GM08714 (cell line): ENCODE measurements around the gene TRERF1.
A peak's percentile ranks its signal among the peaks of the same experiment; 100 is the strongest.
"Not testable (repeated sequence)": the region's sequence is repeated elsewhere in the genome, so short reads cannot be mapped to it uniquely, and the experiment has no call there.

ENCODE experiments used
- H3K4me3 ChIP-seq: fragments of 200-500 bp; sonication (Bioruptor generic); 2 replicates; pipeline ENCODE4 v1.5.1; 2014; ENCODE audit warnings: mild to moderate bottlenecking, low read length, inconsistent platforms
- ZNF274 ChIP-seq: IDR thresholded peaks from 2 replicates; pipeline ENCODE4 v1.6.1; 2012; ENCODE audit warnings: mild to moderate bottlenecking, low read depth, low read length

TRERF1 gene

DNA sequence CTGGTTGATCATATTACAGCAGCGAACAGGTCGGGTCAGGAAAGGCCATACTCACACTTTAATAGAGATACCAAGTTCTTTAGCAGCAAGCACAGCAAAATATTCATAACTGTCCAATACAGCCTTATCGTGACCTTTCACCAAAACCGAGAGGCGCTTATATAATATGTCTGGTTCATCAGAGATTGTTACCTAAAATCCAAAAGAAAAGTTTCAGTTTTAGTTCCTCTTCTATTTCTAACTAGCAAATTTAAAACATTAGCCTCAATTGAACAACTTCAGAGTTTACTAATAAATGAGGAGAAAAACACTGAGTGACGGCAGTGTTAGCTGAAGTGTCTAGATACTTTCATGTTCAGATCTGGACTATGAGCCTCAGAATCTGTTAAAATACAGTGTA, 240.0 kb downstream of the TRERF1 start:
- TF ChIP-seq ZNF274 = no peak

DNA sequence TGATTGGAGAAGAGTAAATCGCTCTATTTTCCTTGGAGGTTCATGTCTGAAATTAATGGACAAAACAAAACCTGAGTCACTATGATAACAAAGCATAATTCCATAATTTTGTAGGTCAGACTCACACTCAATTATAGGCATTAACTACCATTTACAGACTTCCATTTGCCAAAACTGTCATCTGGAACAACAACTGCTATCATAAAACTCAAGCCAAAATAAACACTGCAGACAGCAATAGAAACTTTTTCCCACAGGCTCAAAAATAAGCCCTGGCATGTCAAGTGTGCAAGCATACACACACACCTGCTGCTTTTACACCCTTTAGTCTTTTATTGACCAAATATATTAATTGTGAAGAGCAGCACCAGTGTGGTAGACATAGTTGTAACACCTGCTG, 241.2 kb downstream of the TRERF1 start:
- no peak overlapping the region for H3K4me3 ChIP-seq
- TF ChIP-seq ZNF274 = no peak

More for the DNA sequence above, 240.0 kb downstream of the TRERF1 start:
- peak overlapping the region; percentile 17; the same call in 1 of the 2 replicates for H3K4me3 ChIP-seq

DNA sequence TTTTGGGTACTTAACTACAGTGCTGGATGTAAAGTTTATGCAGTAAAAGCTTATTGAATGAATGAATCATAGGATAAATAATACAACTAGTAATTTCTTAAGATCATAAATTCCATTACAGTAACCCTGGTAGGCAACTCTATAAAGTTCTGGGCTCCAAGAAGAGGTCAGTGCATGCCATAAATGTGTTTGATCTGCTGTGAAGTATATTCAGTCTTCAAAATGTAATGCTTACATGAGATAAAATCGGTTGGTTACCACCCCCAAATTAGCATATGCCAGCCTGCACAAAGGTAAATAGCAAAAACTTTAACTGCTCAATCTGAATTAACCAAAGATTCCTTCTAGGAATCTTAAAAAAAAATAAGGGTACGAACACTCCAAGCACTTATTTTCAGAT, 244.2 kb downstream of the TRERF1 start:
- not testable (repeated sequence) for H3K4me3 ChIP-seq

DNA sequence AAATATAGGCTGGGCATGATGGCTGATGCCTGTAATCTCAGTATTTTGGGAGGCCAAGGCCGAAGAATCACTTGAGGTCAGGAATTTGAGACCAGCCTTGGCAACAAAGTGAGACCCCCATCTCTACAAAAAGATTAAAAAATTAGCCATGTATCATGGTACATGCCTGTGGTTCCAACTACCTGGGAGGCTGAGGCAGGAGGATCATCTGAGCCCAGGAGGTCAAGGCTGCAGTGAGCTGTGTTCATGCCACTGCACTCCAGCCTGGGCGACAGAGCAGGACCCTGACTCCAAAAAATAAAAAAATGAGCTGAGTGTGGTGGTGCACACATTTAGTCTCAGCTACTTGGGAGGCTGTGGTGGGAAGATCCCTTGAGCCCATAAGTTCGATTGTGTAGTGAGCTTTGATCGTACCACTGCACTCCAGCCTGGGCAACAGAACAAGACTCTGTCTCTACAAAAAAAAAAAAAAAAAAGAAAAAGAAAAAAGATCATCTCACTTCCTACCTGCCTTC, 246.9 kb downstream of the TRERF1 start:
- no peak overlapping the region for H3K4me3 ChIP-seq
- no peak for TF ChIP-seq ZNF274

DNA sequence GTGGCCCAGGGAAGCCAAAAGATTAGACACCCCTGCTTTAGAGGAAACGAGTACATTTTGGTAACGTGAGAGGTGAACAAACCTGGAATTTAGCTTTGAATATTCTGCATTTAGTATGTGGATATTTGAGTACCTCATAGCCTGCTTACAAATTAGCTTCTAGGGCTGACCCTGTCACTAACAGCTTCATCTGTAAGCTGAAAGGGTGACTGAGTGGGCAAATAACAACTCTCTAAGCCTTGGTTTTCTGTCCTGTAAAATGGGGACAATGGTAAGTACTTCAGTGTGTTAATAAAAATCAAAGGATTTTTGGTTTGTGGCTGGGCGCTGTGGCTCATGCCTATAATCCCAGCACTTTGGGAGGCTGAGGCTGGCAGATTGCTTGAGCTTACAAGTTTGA, 248.5 kb downstream of the TRERF1 start:
- TF ChIP-seq ZNF274 = no peak
- no peak overlapping the region for H3K4me3 ChIP-seq

DNA sequence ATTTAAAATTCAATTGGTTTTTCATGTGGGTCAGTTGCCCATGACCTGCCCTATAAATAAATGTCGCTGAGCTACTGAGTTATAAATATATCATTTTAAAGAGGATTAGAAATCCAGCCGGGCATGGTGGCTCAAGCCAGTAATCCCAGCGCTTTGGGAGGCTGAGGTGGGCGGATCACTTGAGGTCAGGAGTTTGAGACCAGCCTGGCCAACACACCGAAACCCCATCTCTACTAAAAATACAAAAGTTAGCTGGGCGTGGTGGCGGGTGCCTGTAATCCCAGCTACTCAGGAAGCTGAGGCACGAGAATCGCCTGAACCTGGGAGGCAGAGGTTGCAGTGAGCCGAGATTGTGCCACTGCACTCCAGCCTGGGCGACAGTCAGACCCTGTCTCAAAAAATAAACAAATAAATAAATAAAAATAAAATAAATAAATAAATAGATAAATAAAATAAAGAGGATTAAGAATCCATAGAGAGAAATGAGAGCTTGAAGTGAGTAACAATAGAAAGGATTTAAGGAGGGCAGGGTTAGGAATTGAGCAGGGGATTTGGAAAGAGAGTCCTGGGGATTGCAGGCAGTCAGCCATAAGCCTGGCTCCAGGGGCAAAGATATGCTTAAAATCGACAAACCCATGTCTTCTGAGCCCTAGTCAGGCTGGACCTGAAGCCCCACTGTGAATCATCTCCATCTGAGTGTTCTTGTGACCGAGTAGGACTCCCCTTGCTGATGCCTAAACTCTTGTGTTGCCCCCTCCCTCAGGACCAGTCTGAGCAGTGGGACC, 249.4 kb downstream of the TRERF1 start:
- H3K4me3 ChIP-seq = not testable (repeated sequence)

DNA sequence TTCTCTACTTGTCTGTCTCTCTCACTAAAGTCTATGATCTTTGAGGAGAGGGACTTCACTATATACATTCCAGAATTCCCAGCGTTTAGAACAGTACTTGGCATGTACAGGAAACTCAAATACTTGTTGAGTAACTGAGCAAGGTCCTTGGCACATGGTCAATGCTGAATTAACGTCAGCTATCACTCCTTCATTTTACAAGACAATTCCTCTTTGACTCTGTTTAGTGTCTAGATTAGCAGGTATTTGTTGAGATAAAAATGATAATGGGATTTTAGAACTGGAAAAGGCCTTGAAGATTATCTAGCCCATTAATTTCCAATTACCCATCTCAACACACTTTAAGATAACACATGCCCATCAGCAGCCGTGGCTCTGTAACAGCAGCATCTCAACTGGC, 250.3 kb downstream of the TRERF1 start:
- no peak overlapping the region for H3K4me3 ChIP-seq
- TF ChIP-seq ZNF274 = no peak

DNA sequence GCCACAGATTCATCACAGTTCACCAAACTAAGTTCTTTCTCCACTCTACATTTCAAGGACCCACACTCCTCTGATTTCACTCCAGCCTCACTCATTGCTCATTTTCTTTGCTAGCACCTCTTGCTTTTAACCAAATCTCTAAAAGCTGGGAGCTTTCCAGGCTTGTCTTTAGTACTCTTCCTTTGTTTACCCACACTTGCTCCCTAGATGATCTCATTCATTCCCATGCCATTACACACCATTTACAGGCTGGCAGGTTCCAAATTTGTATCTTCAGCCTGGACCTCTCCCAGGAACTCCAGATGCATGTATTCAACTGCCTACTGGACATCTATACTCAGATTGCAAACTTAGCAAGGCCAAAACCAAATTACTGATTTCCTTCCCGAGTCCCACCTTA, 251.7 kb downstream of the TRERF1 start:
- H3K4me3 ChIP-seq = no peak overlapping the region
- TF ChIP-seq ZNF274 = no peak

DNA sequence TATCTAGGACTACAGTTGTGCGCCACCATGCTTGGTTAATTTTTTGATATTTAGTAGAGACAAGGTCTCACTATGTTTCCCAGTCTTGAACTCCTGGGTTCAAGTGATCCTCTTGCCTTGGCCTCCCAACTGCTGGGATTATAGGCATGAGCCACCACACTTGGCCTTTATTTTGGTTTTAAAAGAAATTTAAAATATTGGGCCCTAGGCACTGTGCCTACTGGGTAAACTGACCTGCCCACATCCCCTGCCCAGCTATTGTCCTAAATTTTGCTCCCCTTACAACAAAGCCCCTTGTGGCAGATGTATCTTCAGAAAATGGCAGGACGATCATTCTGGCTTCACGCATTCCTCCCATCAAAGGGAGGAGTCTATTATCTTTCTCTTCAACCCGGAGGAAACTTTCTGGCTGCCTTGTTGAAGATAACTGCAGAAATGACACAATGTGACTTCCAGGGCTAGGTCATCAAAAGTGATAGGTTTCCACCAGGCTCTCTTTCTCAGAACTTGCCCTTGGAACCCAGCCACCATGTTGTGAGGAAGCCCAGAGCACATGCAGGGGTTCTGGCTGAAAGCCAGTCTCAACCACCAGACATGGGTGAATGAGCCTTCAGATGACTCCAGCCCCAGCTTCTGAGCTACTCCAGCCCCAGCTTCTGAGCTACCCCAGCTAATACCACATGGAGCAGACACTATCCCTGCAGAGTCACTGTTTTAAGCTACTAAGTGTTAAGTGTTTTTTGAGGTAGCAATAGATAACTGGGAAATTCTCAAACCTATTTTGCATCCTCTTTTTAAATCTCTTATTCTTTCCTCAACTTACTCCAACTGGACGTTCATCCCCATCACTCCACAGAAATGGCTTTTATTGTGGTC, 252.4 kb downstream of the TRERF1 start:
- no peak for TF ChIP-seq ZNF274
- H3K4me3 ChIP-seq = no peak overlapping the region

DNA sequence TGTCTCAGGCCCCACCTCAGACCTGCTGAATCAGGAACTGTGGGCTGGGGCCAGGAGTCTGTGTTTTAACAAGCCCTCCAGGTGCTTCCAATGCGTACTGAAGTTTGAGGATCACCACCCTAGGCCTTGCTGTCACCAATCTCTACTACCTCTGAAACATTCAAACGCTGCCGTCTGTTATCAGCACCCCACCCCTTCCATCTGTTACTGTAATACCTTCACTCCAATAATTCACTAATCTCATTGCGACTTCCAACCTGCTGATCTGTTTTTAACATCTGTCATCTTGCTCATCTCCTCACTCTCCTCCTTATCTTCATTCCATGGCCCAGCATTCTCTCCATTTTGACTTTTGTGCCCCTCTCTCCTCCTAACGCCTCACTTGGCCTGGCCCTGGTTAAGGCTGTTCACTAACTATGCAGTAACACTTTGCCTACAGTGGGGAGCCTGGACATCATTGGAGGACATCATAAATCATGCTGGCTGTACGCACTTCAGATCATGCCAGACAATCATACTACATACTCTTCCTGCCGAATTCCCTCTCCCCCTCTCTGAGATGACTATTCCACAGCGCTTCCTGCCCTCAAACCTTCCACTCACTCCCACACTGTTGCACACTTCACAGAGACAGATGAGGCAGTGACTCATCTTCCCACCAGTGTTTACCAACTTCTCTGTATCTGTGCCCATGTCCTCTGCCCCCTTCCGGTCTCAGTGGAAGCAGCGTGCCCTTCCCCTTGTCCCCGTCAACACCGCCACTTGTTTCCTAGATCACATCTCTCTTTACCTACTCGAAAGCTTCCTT, 254.0 kb downstream of the TRERF1 start:
- no peak for TF ChIP-seq ZNF274
- H3K4me3 ChIP-seq = no peak overlapping the region

DNA sequence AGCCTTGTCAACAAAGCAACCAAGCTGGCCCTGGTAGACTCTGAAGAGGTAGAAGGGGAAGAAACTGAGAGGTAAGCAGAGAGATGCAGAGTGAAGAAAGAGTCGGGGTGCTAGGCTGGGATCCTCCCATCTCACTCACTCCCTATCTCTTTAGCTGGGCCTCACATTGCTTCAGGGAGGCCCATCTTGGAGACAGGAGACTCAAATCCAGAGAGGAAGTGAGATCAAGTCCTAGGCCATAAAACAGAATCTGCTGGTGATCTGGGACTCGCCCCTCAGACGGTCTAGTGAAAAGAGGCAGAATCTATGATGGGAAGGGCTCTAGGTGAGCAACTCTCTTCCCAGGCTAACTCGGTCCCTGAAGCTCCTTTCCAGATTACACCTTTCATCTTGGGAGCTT, 256.3 kb downstream of the TRERF1 start:
- H3K4me3 ChIP-seq = no peak overlapping the region
- TF ChIP-seq ZNF274 = no peak

DNA sequence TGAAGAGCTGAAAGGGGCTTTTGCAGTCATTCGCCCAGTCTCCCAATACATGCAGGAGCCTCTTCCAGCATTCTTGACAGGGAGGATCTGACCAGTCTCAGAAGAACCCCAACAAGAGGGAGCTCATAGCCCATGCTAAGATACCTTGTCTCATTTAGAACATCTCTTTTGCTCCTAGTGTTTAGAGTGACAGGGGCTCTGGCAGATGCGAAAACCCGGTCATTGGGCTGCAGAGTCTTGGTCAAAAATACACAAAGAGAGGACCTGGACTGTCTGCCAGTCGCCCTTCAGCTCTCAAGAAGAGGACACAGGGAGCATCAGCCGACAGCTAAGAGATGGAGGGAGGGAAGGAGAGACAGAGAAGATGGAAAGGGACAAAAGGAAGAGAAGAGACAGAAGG, 257.7 kb downstream of the TRERF1 start:
- no peak for TF ChIP-seq ZNF274
- H3K4me3 ChIP-seq = no peak overlapping the region

DNA sequence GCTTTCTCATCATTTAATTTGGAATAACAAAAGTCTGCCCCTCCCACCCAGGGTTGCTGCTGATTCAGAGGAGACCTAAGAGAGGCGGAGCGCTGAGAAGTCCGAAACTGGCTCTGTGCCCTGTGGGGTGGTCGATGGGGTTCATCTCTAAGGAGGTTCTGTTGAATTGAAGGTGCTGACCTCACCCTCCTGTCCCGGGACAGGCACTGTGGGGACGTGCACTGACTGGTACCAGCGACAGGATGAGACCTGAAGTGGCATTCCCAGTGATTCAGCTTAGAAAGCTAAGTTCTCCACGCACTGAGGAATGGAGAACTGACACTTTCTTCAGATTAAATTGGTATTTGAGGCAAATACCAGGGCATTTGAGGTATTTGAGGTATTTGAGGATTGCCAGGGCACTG, 258.2 kb downstream of the TRERF1 start:
- H3K4me3 ChIP-seq = no peak overlapping the region
- no peak for TF ChIP-seq ZNF274

DNA sequence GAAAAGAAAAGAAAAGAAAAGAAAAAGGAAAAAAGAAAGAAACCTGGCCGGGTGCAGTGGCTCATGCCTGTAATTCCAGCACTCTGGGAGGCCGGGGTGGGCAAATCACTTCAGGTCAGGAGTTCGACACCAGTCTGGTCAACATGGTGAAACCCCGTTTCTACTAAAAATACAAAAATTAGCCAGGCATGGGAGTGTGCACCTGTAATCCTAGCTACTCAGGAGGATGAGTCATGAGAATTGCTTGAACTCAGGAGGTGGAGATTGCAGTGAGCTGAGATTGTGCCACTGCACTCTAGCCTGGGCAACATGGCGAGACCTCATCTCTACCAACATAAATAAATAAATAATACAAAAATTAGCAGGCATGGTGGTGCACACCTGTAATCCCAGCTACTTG, 259.3 kb downstream of the TRERF1 start:
- not testable (repeated sequence) for H3K4me3 ChIP-seq
